Measurements from ENCODE around the gene CPVL.

CPVL gene

DNA sequence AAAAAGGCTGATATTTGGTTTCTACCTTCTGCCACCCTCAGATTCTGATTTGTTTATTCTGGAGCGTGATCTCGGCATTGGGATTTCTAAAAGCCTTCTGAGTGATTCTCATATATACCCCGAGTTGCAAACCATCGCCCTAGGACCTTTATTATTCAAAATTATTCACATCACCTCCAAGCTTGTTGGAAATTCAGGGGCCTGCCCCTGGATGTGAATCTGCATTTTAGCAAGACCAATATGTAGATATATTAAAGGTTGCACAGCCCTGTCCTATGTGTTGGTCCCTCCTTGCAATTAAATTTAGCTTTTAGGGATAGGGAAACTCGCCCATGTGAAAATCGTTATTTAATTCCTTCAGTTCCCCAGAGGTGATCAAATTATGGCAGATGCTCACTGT lies 39.3 kb upstream of the CPVL start:
- ChIA-PET CTCF (interaction anchor here (0.6 kb wide), 1 partner anchor 162 kb away, joined by 9 read pairs; no protein-coding TSS in a partner anchor), POLR2A (no interaction called here)
- no peaks in the 10 kb centered on the region for H3K9me3 ChIP-seq (ENCODE audit: control insufficient read depth, insufficient read depth, low read depth, low read length)
- no peaks in the 10 kb centered on the region for H3K36me3 ChIP-seq (ENCODE audit: control insufficient read depth in 2 of 2, insufficient read depth in 1 of 2, low read length in 2 of 2)
- H3K4me1 ChIP-seq (ENCODE audit: control insufficient read depth, insufficient read depth, low read length): peaks cover 11% of the 10 kb centered on the region
- H3K4me3 ChIP-seq (ENCODE audit: low read depth, low read length): no peak overlapping the region
- no peak for TF ChIP-seq ZBTB11 (tag by site-specific recombination; conservative IDR thresholded peaks at IDR 0.05; ENCODE audit: low read depth)
- TF ChIP-seq ZNF174 (tag by site-specific recombination; IDR thresholded peaks at IDR 0.05): no peak
- TF ChIP-seq, protein P1, sequence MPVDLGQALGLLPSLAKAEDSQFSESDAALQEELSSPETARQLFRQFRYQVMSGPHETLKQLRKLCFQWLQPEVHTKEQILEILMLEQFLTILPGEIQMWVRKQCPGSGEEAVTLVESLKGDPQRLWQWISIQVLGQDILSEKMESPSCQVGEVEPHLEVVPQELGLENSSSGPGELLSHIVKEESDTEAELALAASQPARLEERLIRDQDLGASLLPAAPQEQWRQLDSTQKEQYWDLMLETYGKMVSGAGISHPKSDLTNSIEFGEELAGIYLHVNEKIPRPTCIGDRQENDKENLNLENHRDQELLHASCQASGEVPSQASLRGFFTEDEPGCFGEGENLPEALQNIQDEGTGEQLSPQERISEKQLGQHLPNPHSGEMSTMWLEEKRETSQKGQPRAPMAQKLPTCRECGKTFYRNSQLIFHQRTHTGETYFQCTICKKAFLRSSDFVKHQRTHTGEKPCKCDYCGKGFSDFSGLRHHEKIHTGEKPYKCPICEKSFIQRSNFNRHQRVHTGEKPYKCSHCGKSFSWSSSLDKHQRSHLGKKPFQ (tag by site-specific recombination; IDR thresholded peaks at IDR 0.05): no peak
- TF ChIP-seq ZFP69B (tag by site-specific recombination; IDR thresholded peaks at IDR 0.05): no peak
- TF ChIP-seq ZNF558 (tag by site-specific recombination; IDR thresholded peaks at IDR 0.05): no peak
- TF ChIP-seq EGR2 (tag by site-specific recombination; IDR thresholded peaks at IDR 0.05; ENCODE audit: low read depth): no peak
- no peak overlapping the region for H3K27ac ChIP-seq (ENCODE audit: extremely low read depth, low read depth, low read length)

- Histone ChIP-seq H3K9me3 (ENCODE audit: control insufficient read depth, insufficient read depth, low read depth, low read length) (no peaks in the 10 kb centered on the region), H3K27ac (ENCODE audit: extremely low read depth, low read depth, low read length) (no peak overlapping the region), H3K4me1 (ENCODE audit: control insufficient read depth, insufficient read depth, low read length) (peaks cover under 1% of the 10 kb centered on the region; the same call in 1 of the 2 replicates), H3K4me3 (ENCODE audit: low read depth, low read length) (no peak overlapping the region), H3K36me3 (ENCODE audit: control insufficient read depth in 2 of 2, insufficient read depth in 1 of 2, low read length in 2 of 2) (no peaks in the 10 kb centered on the region)
- POLR2A ChIA-PET: no interaction called here
- TF ChIP-seq ZNF416 (tag by site-specific recombination; IDR thresholded peaks at IDR 0.05): peak; percentile 84; the same call in 1 of the 2 replicates
- no peak for TF ChIP-seq ZNF513 (tag by site-specific recombination; IDR thresholded peaks at IDR 0.05)
- TF ChIP-seq ZNF10 (tag by site-specific recombination; IDR thresholded peaks at IDR 0.05): 0 out of 2 replicates have a peak, but pooled peaks have one; percentile 29
- CTCF ChIA-PET: interaction anchor here (0.6 to 0.7 kb wide), 2 partner anchors 225 to 1430 kb away, joined by 3 read pairs; no protein-coding TSS in a partner anchor
These were observed 38.3 kb upstream of the CPVL start for GRCh38 chr7:29184599-29184998.

GRCh38 chr7:29179115-29179514 lies 32.8 kb upstream of the CPVL start:
- H3K4me1 ChIP-seq (ENCODE audit: control insufficient read depth, insufficient read depth, low read length): no peaks in the 10 kb centered on the region
- ChIA-PET CTCF (interaction anchor here (0.7 to 3.5 kb wide), 2 partner anchors 11 to 213 kb away, joined by 3 to 21 read pairs; no protein-coding TSS in a partner anchor), POLR2A (no interaction called here)
- H3K27ac ChIP-seq (ENCODE audit: extremely low read depth, low read depth, low read length): no peak overlapping the region
- H3K36me3 ChIP-seq (ENCODE audit: control insufficient read depth in 2 of 2, insufficient read depth in 1 of 2, low read length in 2 of 2): no peaks in the 10 kb centered on the region
- H3K9me3 ChIP-seq (ENCODE audit: control insufficient read depth, insufficient read depth, low read depth, low read length): no peaks in the 10 kb centered on the region
- no peak overlapping the region for H3K4me3 ChIP-seq (ENCODE audit: low read depth, low read length)
- TF ChIP-seq ZBTB49 (tag by site-specific recombination; IDR thresholded peaks at IDR 0.05; ENCODE audit: low read depth) (no peak), ZNF571 (tag by site-specific recombination; IDR thresholded peaks at IDR 0.05) (no peak), ZNF366 (tag by site-specific recombination; conservative IDR thresholded peaks at IDR 0.05) (no peak), ZNF561 (tag by site-specific recombination; IDR thresholded peaks at IDR 0.05; ENCODE audit: borderline replicate concordance) (no peak), ZNF560 (tag by site-specific recombination; IDR thresholded peaks at IDR 0.05; ENCODE audit: borderline replicate concordance) (no peak), EGR2 (tag by site-specific recombination; IDR thresholded peaks at IDR 0.05; ENCODE audit: low read depth) (no peak), ZIC2 (tag by site-specific recombination; IDR thresholded peaks at IDR 0.05) (no peak), IKZF3 (tag by site-specific recombination; IDR thresholded peaks at IDR 0.05) (no peak), ZNF404 (tag by site-specific recombination; IDR thresholded peaks at IDR 0.05) (no peak), ZNF629 (tag by site-specific recombination; IDR thresholded peaks at IDR 0.05) (no peak), ZNF792 (tag by site-specific recombination; IDR thresholded peaks at IDR 0.05) (no peak)
- TF ChIP-seq, protein P2, sequence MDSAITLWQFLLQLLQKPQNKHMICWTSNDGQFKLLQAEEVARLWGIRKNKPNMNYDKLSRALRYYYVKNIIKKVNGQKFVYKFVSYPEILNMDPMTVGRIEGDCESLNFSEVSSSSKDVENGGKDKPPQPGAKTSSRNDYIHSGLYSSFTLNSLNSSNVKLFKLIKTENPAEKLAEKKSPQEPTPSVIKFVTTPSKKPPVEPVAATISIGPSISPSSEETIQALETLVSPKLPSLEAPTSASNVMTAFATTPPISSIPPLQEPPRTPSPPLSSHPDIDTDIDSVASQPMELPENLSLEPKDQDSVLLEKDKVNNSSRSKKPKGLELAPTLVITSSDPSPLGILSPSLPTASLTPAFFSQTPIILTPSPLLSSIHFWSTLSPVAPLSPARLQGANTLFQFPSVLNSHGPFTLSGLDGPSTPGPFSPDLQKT (IDR thresholded peaks at IDR 0.05; ENCODE audit: borderline replicate concordance, low read depth, low read length): no peak

All from HEK293 (cell line).